ENCODE results near the gene SLC38A7. TPM values are rescaled to one million over a fixed set of nuclear protein-coding genes. Genes with fewer than 3 reads are reported as not detected.
A peak's percentile ranks its signal among the peaks of the same experiment; 100 is the strongest.
"Not testable (repeated sequence)": the region's sequence is repeated elsewhere in the genome, so short reads cannot be mapped to it uniquely, and the experiment has no call there.

Gene SLC38A7
- total RNA-seq, 2 experiments from 2014 or later, result 5.3 to 5.6 TPM

DNA sequence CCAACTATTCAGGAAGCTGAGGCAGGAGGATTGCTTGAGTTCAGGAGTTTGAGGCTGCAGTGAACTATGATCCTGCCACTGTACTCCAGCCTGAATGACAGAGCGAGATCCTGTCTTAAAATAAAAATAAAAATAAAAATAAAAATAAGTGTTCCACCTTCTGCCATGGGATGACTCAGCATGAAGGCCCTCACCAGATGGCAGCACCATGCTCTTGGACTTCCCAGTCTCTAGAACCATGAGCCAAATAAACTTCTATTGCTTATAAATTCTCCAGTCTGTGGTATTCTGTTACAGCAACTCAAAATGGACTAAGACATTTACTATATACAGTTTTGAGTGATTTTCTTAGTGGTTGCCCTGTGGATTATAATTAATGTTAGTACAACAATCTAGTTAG, 7.9 kb upstream of the SLC38A7 start:
- Mint-ChIP-seq H3K4me3 (no peak overlapping the region), H3K4me1 (ENCODE audit: low read depth) (no peaks in the 10 kb centered on the region), H3K27me3 (no peaks in the 10 kb centered on the region), H3K27ac (no peak overlapping the region), H3K9me3 (peaks cover 6% of the 10 kb centered on the region), H3K36me3 (ENCODE audit: low read depth) (no peaks in the 10 kb centered on the region)
- intact Hi-C loops (cut with DNase I, micrococcal nuclease), result no loop called here
- no peaks in the 10 kb centered on the region for H3K27me3 ChIP-seq (ENCODE audit: control insufficient read depth in 1 of 2, insufficient read depth in 2 of 2, low read length in 2 of 2)
- no peaks in the 10 kb centered on the region for H3K4me1 ChIP-seq (ENCODE audit: insufficient read depth, low read length)
- TF ChIP-seq, protein P1, sequence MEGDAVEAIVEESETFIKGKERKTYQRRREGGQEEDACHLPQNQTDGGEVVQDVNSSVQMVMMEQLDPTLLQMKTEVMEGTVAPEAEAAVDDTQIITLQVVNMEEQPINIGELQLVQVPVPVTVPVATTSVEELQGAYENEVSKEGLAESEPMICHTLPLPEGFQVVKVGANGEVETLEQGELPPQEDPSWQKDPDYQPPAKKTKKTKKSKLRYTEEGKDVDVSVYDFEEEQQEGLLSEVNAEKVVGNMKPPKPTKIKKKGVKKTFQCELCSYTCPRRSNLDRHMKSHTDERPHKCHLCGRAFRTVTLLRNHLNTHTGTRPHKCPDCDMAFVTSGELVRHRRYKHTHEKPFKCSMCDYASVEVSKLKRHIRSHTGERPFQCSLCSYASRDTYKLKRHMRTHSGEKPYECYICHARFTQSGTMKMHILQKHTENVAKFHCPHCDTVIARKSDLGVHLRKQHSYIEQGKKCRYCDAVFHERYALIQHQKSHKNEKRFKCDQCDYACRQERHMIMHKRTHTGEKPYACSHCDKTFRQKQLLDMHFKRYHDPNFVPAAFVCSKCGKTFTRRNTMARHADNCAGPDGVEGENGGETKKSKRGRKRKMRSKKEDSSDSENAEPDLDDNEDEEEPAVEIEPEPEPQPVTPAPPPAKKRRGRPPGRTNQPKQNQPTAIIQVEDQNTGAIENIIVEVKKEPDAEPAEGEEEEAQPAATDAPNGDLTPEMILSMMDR (IDR thresholded peaks at IDR 0.05), result no peak
- H3K9me3 ChIP-seq (ENCODE audit: control insufficient read depth in 1 of 2, insufficient read depth in 1 of 2, low read length in 2 of 2), result no peaks in the 10 kb centered on the region
- H3K27ac ChIP-seq (ENCODE audit: low read depth in 1 of 2, low read length in 2 of 2), result no peak overlapping the region
- H3K36me3 ChIP-seq (ENCODE audit: insufficient read depth, low read length), result no peaks in the 10 kb centered on the region
- DNase-seq (no peak), ATAC-seq (ENCODE audit: poor library complexity) (no peak)
- ChIA-PET POLR2A (no interaction called here), CTCF (no interaction called here)
- no peak overlapping the region for H3K4me3 ChIP-seq (ENCODE audit: low read length)

DNA sequence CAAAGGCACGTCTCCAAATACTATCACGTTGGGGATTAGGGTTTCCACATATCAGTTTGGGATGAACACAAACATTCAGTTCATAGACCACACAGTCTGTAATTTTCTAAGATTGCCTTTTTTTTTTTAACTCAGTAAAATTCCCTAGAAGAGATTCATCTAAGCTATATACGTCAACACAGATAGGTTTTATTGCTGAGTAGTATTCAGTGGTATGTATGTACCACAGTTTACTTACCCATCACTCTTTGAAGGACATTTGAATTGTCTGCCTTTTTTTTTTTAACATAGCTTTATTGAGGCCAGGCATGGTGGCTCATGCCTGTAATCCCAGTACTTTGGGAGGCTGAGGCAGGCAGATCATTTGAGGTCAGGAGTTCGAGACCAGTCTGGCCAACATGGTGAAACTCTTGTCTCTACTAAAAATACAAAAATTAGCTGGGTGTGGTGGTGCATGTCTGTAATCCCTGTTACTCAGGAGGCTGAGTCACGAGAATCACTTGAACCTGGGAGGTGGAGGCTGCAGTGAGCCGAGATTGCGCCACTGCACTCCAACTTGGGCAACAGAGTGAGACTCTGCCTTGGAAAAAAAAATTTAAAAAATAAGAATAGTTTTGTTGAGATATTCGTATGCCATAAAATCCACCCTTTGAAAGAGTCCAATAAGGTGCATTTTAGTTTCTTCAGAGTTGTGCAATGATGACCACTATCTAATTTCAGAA, 2.6 kb upstream of the SLC38A7 start:
- not testable (repeated sequence) for H3K36me3 Mint-ChIP-seq (ENCODE audit: low read depth); H3K36me3 ChIP-seq (ENCODE audit: insufficient read depth, low read length)
- intact Hi-C loops (cut with DNase I, micrococcal nuclease), result loop anchor here in 1 of 2 experiments (5.0 kb wide), 1 partner anchor 45 kb away; the partner anchor contains the start of gene GOT2

DNA sequence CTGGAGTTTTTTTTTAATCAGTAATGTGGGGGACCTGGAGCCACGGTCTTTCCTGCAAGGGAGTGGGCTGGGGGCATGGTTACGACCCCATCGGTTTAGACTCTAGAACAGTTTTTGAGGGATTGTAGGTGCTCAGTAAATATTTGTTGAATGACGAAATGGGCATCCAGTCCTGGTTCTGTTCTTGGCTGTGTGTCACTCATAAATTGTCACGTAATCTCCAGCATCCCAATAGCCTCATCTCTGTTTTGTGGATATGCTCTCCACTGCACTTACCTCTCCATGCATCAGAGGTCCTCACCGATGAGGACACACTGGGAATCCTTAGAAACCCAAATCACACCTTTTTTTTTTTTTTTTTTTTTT, 497 bp upstream of the SLC38A7 start:
- intact Hi-C loops (cut with DNase I, micrococcal nuclease), result loop anchor here in 1 of 2 experiments (2.0 to 5.0 kb wide), 2 partner anchors 47 to 292 kb away; partner anchors contain the start of genes GINS3 and GOT2
- POLR2A ChIA-PET, result interaction anchor here (0.6 to 1.6 kb wide), 7 partner anchors 14 to 1229 kb away, joined by 3 to 7 read pairs (median 3); partner anchors contain the start of gene GOT2
- Mint-ChIP-seq H3K36me3 (ENCODE audit: low read depth) (peaks cover 2% of the 10 kb centered on the region), H3K4me3 (peak overlapping the region; percentile 91), H3K27ac (no peak overlapping the region), H3K4me1 (ENCODE audit: low read depth) (peaks cover 20% of the 10 kb centered on the region), H3K27me3 (no peaks in the 10 kb centered on the region), H3K9me3 (no peaks in the 10 kb centered on the region)
- Histone ChIP-seq H3K9me3 (ENCODE audit: control insufficient read depth in 1 of 2, insufficient read depth in 1 of 2, low read length in 2 of 2) (no peaks in the 10 kb centered on the region), H3K4me3 (ENCODE audit: low read length) (peak overlapping the region; percentile 77), H3K27me3 (ENCODE audit: control insufficient read depth in 1 of 2, insufficient read depth in 2 of 2, low read length in 2 of 2) (no peaks in the 10 kb centered on the region), H3K4me1 (ENCODE audit: insufficient read depth, low read length) (peaks cover 19% of the 10 kb centered on the region), H3K36me3 (ENCODE audit: insufficient read depth, low read length) (no peaks in the 10 kb centered on the region), H3K27ac (ENCODE audit: low read depth in 1 of 2, low read length in 2 of 2) (no peak overlapping the region)
- TF ChIP-seq, protein P1 (IDR thresholded peaks at IDR 0.05), result no peak
- ATAC-seq (ENCODE audit: poor library complexity) (no peak), DNase-seq (no peak)
- CTCF ChIA-PET, result interaction anchor here (1.0 kb wide), 1 partner anchor 71 kb away, joined by 5 read pairs; no protein-coding TSS in a partner anchor

More for the DNA sequence above, 2.6 kb upstream of the SLC38A7 start:
- peaks cover 19% of the 10 kb centered on the region for H3K4me1 ChIP-seq (ENCODE audit: insufficient read depth, low read length)
- DNase-seq; H3K27me3 ChIP-seq (ENCODE audit: control insufficient read depth in 1 of 2, insufficient read depth in 2 of 2, low read length in 2 of 2); CTCF ChIA-PET; H3K27me3 Mint-ChIP-seq; H3K4me3 ChIP-seq (ENCODE audit: low read length); H3K9me3 ChIP-seq (ENCODE audit: control insufficient read depth in 1 of 2, insufficient read depth in 1 of 2, low read length in 2 of 2); H3K9me3 Mint-ChIP-seq; POLR2A ChIA-PET; ATAC-seq (ENCODE audit: poor library complexity); H3K27ac Mint-ChIP-seq; H3K27ac ChIP-seq (ENCODE audit: low read depth in 1 of 2, low read length in 2 of 2): not testable (repeated sequence)
- peaks cover 20% of the 10 kb centered on the region for H3K4me1 Mint-ChIP-seq (ENCODE audit: low read depth)
- H3K4me3 Mint-ChIP-seq, result peak overlapping the region; percentile 45
